ENCODE measurements around the gene CYSRT1. TPM values are rescaled to one million over a fixed set of nuclear protein-coding genes. Genes with fewer than 3 reads are reported as not detected.

The CYSRT1 gene
- total RNA-seq, 1 experiment from 2014 or later = 1.0 TPM

GRCh38 chr9:137211532-137211931 lies 13.4 kb upstream of the CYSRT1 start:
- Histone ChIP-seq H2BK20ac (ENCODE audit: low read depth, low read length, poor library complexity, severe bottlenecking) (no peak overlapping the region), H3K9me3 (ENCODE audit: control insufficient read depth, low read depth, low read length) (no peaks in the 10 kb centered on the region), H4K20me1 (ENCODE audit: control insufficient read depth, insufficient read depth, insufficient read length) (no peaks in the 10 kb centered on the region), H2AK5ac (ENCODE audit: insufficient read length, low read length) (no peak overlapping the region), H3K18ac (ENCODE audit: insufficient read length, low read depth, low read length) (no peak overlapping the region), H4K5ac (ENCODE audit: insufficient read length, low read depth, low read length) (no peak overlapping the region), H2BK15ac (ENCODE audit: low read depth, low read length) (no peak overlapping the region), H3K56ac (ENCODE audit: insufficient read length, low read depth, low read length) (no peak overlapping the region), H3K27me3 (ENCODE audit: insufficient read depth, low read length) (no peaks in the 10 kb centered on the region), H3K79me2 (ENCODE audit: insufficient read depth, low read length) (no peaks in the 10 kb centered on the region), H2BK12ac (ENCODE audit: insufficient read length, low read depth, low read length) (no peak overlapping the region), H2AFZ (ENCODE audit: low read length) (no peak overlapping the region), H3K27ac (ENCODE audit: insufficient read length, low read depth, low read length) (no peak overlapping the region), H3T11ph (ENCODE audit: low read length) (no peak overlapping the region), H3K23me2 (ENCODE audit: insufficient read length, low read depth, low read length, poor library complexity, severe bottlenecking) (no peaks in the 10 kb centered on the region), H3K4ac (ENCODE audit: low read depth, low read length) (no peak overlapping the region), H3K9ac (ENCODE audit: extremely low read depth, insufficient read length, low read length) (no peak overlapping the region), H3K23ac (ENCODE audit: insufficient read length, low read depth, low read length) (no peak overlapping the region), H4K91ac (ENCODE audit: insufficient read length, low read depth, low read length) (no peak overlapping the region), H3K4me2 (ENCODE audit: insufficient read depth, insufficient read length, low read length) (no peak overlapping the region), H4K8ac (replicated peaks; ENCODE audit: insufficient read length, low read depth, low read length) (no peak overlapping the region), H2BK120ac (ENCODE audit: low read depth, low read length, poor library complexity, severe bottlenecking) (no peak overlapping the region), H3K79me1 (ENCODE audit: insufficient read depth, low read depth, low read length, poor library complexity, severe bottlenecking) (peaks cover 7% of the 10 kb centered on the region), H3K4me1 (ENCODE audit: insufficient read depth, low read length) (no peaks in the 10 kb centered on the region), H3K14ac (ENCODE audit: insufficient read depth, low read length) (no peak overlapping the region), H2BK5ac (ENCODE audit: insufficient read length, low read length) (no peak overlapping the region)
- Mint-ChIP-seq H3K4me3 (no peak overlapping the region), H3K9me3 (no peaks in the 10 kb centered on the region), H3K4me1 (peaks cover 3 to 8% of the 10 kb centered on the region in 2 experiments), H3K27ac (no peak overlapping the region), H3K27me3 (ENCODE audit: low read depth) (no peaks in the 10 kb centered on the region), H3K36me3 (ENCODE audit: insufficient read depth in 1 of 3, low read depth in 3 of 3) (peaks cover 11 to 47% (median 42%) of the 10 kb centered on the region in 3 experiments; a peak in 6 of 7 replicates)
- no CpG with 5 or more reads among the region's 13 CpGs for WGBS (ENCODE audit: extremely low coverage, insufficient read length, low lambda C conversion rate)
- DNase-seq = no peak
- TF ChIP-seq, protein P1, sequence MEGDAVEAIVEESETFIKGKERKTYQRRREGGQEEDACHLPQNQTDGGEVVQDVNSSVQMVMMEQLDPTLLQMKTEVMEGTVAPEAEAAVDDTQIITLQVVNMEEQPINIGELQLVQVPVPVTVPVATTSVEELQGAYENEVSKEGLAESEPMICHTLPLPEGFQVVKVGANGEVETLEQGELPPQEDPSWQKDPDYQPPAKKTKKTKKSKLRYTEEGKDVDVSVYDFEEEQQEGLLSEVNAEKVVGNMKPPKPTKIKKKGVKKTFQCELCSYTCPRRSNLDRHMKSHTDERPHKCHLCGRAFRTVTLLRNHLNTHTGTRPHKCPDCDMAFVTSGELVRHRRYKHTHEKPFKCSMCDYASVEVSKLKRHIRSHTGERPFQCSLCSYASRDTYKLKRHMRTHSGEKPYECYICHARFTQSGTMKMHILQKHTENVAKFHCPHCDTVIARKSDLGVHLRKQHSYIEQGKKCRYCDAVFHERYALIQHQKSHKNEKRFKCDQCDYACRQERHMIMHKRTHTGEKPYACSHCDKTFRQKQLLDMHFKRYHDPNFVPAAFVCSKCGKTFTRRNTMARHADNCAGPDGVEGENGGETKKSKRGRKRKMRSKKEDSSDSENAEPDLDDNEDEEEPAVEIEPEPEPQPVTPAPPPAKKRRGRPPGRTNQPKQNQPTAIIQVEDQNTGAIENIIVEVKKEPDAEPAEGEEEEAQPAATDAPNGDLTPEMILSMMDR (conservative IDR thresholded peaks at IDR 0.05) = no peak

Data from H9 (cell line).